Kidney (tissue), 14 donors: ENCODE measurements around the gene FARP1. TPM values are rescaled to one million over a fixed set of nuclear protein-coding genes. Genes with fewer than 3 reads are reported as not detected.

Source experiments
- DNase-seq, 5 donors: peaks; one replicate each; pipeline ENCODE4 v3.0.0-alpha.2; 2013 to 2020
- FAIRE-seq: peaks from 2 replicates; lab custom pipeline; 2012; peaks lifted over from hg19 to GRCh38; lab: Jason Lieb, UNC
- H3K27ac ChIP-seq, 2 donors: one replicate each; pipeline ENCODE4 v1.7.0; 2013; ENCODE audit warnings: low read depth in 2 of 2, low read length in 2 of 2, inconsistent platforms in 1 of 2
- H3K27me3 ChIP-seq: one replicate; pipeline ENCODE4 v1.7.1; 2013; ENCODE audit warnings: low read length, inconsistent platforms; ENCODE audit not compliant: control insufficient read depth, insufficient read depth
- H3K36me3 ChIP-seq, 3 donors: one replicate each; pipeline versions ENCODE4 v1.7.0 to v1.7.1; 2013; ENCODE audit warnings: low read length in 3 of 3, control low read depth in 1 of 3, inconsistent platforms in 1 of 3; ENCODE audit not compliant: insufficient read depth in 3 of 3, control insufficient read depth in 2 of 3
- H3K4me1 ChIP-seq, 3 donors: one replicate each; pipeline versions ENCODE4 v1.7.0 to v1.7.1; 2013; ENCODE audit warnings: low read length in 3 of 3, inconsistent platforms in 1 of 3, low read depth in 1 of 3; ENCODE audit not compliant: control insufficient read depth in 2 of 3, insufficient read depth in 2 of 3
- H3K4me3 ChIP-seq, 3 donors: one replicate each; pipeline versions ENCODE4 v1.7.0 to v1.8.1; 2013; ENCODE audit warnings: low read length in 3 of 3, control low read depth in 1 of 3, inconsistent platforms in 1 of 3
- H3K9ac ChIP-seq, 3 donors: one replicate each; pipeline versions ENCODE4 v1.7.0 to v1.7.1; 2013; ENCODE audit warnings: low read length in 3 of 3, control low read depth in 1 of 3, inconsistent platforms in 1 of 3
- H3K9me3 ChIP-seq, 3 donors: one replicate each; pipeline versions ENCODE4 v1.7.0 to v1.7.1; 2013; ENCODE audit warnings: low read length in 3 of 3, control low read depth in 1 of 3, inconsistent platforms in 1 of 3; ENCODE audit not compliant: control insufficient read depth in 2 of 3, insufficient read depth in 1 of 3
- intact Hi-C: fragments of 100-400 bp; cut with DNase I; formaldehyde crosslinking; loops from one replicate; pipeline ENCODE4 v1.11.1; 2022
- polyA plus RNA-seq: library from polyadenylated mRNA; stranded (reverse); fragments of 350-450 nt; fragmentation: Illumina TruSeq; extraction: RNeasy Lipid Tissue Mini Kit (QIAGEN cat#74804); gene quantifications from one replicate; pipeline ENCODE4 v1.2.3, GENCODE V29; 2014; ENCODE audit warnings: low read depth, low replicate concordance; ENCODE audit not compliant: insufficient read depth
- total RNA-seq: library from RNA; stranded (reverse); fragmentation: NEBNext Ultra II Directional; extraction: Animal tissue kit (Norgen Biotek cat#: 25700); gene quantifications from one replicate; pipeline ENCODE4 v1.2.1, GENCODE V29; 2021
- TF ChIP-seq, protein P1 (sequence below): IDR thresholded peaks from 3 replicates; pipeline ENCODE4 v1.5.1; 2012; ENCODE audit warnings: mild to moderate bottlenecking, moderate library complexity, borderline replicate concordance; ENCODE audit not compliant: insufficient read depth; ENCODE audit errors: extremely low read depth
- donor health status: control.
- donor health status: control.
- donor health status: control.
- donor health status: control.
- donor health status: control.
- donor health status: DM: yes; HTN: yes; CAD: no.
- donor health status: Normal renal cell carcinoma (clear cell type).

FARP1 gene
- total and polyA plus RNA-seq, 2 donors from 2014 or later = 123 to 229 TPM

DNA sequence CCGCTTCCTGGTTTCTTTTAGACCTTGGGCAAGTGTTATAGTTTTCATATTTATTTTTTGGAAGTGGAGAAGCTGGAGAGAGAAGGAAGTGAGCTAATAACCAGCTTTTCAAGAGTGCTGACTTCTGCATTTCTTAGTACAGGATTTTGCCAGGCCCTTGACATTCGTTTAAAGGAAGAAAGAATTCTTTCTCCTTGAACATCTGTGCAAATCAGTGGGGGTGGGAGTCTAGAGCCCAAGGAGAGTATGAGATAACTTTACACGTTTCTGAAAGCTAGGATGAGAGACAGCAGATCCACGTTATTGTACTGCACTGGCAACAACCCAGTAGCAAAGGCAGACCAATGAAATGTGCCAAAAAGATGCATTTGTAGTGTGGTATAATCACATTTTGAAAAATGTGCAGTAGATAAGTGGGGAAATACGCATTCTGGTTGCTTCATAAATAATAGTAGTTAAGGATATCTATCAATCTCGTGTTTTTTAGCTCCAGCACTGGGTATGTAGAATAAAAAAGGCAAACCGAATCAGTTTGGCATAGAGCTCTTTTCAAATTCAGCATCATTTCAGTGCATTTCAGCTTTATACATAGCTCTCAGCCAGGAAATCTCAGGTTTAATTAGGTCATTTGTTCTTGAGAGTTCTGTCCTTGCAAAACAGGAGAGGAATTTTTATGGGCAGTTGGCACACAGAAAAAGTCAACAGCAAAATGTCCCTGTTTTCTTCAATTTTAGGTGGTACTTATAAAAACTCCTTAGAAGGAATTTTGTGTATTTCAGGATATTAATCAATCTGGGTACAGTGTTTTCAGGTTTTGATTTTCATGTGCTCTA is 29.9 kb downstream of the FARP1 start:
- Histone ChIP-seq H3K4me1 (peaks cover 20 to 52% (median 42%) of the 10 kb centered on the region in 3 donors), H3K27me3 (no peaks in the 10 kb centered on the region), H3K27ac (peak overlapping the region; percentile 89 to 97), H3K9me3 (no peaks in the 10 kb centered on the region), H3K36me3 (peaks cover 0 to 2% (median 0%) of the 10 kb centered on the region in 3 donors), H3K9ac (peak overlapping the region in 2 of 3 donors; percentile 77), H3K4me3 (peak overlapping the region in 2 of 3 donors; percentile 20 to 32)
- DNase-seq = peak in 2 of 5 donors; percentile 53 to 66
- TF ChIP-seq, protein P1, sequence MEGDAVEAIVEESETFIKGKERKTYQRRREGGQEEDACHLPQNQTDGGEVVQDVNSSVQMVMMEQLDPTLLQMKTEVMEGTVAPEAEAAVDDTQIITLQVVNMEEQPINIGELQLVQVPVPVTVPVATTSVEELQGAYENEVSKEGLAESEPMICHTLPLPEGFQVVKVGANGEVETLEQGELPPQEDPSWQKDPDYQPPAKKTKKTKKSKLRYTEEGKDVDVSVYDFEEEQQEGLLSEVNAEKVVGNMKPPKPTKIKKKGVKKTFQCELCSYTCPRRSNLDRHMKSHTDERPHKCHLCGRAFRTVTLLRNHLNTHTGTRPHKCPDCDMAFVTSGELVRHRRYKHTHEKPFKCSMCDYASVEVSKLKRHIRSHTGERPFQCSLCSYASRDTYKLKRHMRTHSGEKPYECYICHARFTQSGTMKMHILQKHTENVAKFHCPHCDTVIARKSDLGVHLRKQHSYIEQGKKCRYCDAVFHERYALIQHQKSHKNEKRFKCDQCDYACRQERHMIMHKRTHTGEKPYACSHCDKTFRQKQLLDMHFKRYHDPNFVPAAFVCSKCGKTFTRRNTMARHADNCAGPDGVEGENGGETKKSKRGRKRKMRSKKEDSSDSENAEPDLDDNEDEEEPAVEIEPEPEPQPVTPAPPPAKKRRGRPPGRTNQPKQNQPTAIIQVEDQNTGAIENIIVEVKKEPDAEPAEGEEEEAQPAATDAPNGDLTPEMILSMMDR = no peak
- no peak for FAIRE-seq
- intact Hi-C loops = no loop called here

DNA sequence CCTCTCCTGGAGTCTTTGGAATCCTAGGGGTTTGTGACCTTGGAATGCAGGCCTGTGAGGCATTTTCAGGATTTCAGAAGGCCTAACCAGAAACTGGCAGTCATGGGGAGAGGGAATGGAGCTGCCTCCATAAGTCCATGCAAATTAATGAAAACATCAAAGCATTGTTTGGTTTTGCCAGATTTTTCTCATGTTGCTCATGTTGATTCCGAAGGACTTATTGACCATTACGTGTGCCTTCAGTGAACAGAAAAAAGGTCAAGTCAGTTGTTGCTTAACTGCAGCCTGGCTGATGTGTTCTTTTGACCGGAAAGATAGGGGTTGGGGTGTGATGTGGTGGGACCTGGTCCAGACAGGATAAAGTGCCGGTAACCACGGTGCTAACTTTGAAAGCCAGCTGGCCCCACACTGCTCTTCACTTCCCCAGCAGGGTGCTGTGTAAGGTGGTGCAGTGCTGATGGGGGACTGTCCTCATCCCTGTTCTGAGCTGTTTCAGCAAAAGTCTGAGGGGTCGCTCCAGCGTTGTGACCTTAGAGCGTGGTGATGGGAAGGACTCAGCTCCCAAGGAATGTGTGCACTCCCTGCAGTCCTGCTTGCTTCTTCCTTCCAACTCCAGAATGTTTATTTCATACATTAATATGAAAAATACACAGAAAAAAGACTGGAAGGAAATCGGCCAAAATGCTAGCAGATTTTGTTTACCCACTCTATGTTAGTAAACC is 30.7 kb downstream of the FARP1 start:
- intact Hi-C loops = no loop called here

DNA sequence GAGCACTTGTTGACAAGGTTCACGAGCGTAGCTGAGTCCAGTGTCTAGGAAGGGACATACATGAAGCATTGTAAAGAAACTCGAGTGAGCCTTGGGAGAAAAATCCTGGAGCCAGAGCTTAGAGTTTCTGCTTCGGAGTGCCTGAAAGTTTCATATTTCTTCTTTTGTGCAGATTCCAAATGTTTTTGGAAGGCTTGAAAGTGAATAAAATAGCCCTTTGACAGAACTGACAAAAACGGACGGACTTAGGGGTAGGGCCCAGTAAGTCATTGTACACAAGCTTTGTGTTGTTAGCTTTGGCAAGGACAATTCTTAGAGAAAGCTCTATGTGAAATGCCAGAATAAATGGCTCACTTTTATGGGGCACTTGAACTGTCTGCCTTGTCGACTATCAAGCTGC is 31.4 kb downstream of the FARP1 start:
- Histone ChIP-seq H3K27ac (peak overlapping the region; percentile 89 to 97), H3K4me1 (peaks cover 20 to 52% (median 42%) of the 10 kb centered on the region in 3 donors), H3K9me3 (no peaks in the 10 kb centered on the region), H3K27me3 (no peaks in the 10 kb centered on the region), H3K9ac (peak overlapping the region in 1 of 3 donors; percentile 1), H3K36me3 (peaks cover 0 to 2% (median 0%) of the 10 kb centered on the region in 3 donors), H3K4me3 (no peak overlapping the region)
- intact Hi-C loops = no loop called here
- TF ChIP-seq, protein P1 = no peak
- DNase-seq = peak in 1 of 5 donors; percentile 55
- no peak for FAIRE-seq

More for the DNA sequence above, 30.7 kb downstream of the FARP1 start:
- H3K4me1 ChIP-seq = peaks cover 20 to 52% (median 42%) of the 10 kb centered on the region in 3 donors
- peaks cover 0 to 2% (median 0%) of the 10 kb centered on the region in 3 donors for H3K36me3 ChIP-seq
- FAIRE-seq (no peak), DNase-seq (peak in 1 of 5 donors; percentile 67)
- no peak overlapping the region for H3K4me3 ChIP-seq
- TF ChIP-seq, protein P1 = no peak
- H3K9me3 ChIP-seq = no peaks in the 10 kb centered on the region
- peak overlapping the region; percentile 89 to 97 for H3K27ac ChIP-seq
- H3K9ac ChIP-seq = peak overlapping the region in 1 of 3 donors; percentile 41
- H3K27me3 ChIP-seq = no peaks in the 10 kb centered on the region
